Suprapubic skin (tissue), 3 donors: ENCODE results near the gene TEX14.

Source experiments
- EP300 ChIP-seq: sonication (generic); formaldehyde crosslinking; IDR thresholded peaks from one replicate; pipeline ENCODE4 v1.6.1; 2017; ENCODE audit warnings: antibody characterized with exemption
- POLR2A ChIP-seq, 2 donors: fragments of 450-650 bp; IDR thresholded peaks; one replicate each; pipeline ENCODE4 v1.6.1; 2017; ENCODE audit warnings: antibody characterized with exemption in 2 of 2, mild to moderate bottlenecking in 2 of 2, moderate library complexity in 2 of 2
- TF ChIP-seq, protein P1 (sequence below), 2 donors: fragments of 200-600 bp in 1 of 2; fragments of 450-650 bp in 1 of 2; sonication (generic) in 1 of 2; IDR thresholded peaks; one replicate each; pipeline ENCODE4 v1.5.1; 2016 to 2019; ENCODE audit warnings: antibody characterized with exemption in 2 of 2, mild to moderate bottlenecking in 1 of 2, moderate library complexity in 1 of 2

DNA sequence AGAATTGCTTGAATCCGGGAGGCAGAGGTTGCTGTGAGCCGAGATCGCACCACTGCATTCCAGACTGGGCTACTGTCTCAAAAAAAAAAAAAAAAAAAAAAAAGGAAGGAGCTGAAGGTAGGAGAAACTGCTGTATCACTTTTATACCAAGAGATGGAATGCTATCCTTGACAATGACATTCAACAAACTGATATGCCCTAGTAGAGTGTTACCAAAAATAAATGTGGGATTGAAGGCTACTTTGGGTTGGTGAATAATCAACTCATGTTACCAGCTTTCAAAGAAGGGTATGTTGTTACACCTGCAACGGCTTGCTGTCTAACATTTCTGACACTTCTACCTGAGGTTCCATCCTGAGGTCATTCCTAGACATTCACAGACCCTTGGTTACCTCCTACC is 84.9 kb downstream of the TEX14 start:
- TF ChIP-seq, protein P1, sequence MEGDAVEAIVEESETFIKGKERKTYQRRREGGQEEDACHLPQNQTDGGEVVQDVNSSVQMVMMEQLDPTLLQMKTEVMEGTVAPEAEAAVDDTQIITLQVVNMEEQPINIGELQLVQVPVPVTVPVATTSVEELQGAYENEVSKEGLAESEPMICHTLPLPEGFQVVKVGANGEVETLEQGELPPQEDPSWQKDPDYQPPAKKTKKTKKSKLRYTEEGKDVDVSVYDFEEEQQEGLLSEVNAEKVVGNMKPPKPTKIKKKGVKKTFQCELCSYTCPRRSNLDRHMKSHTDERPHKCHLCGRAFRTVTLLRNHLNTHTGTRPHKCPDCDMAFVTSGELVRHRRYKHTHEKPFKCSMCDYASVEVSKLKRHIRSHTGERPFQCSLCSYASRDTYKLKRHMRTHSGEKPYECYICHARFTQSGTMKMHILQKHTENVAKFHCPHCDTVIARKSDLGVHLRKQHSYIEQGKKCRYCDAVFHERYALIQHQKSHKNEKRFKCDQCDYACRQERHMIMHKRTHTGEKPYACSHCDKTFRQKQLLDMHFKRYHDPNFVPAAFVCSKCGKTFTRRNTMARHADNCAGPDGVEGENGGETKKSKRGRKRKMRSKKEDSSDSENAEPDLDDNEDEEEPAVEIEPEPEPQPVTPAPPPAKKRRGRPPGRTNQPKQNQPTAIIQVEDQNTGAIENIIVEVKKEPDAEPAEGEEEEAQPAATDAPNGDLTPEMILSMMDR (IDR thresholded peaks at IDR 0.05) = no peak
- TF ChIP-seq EP300 (no peak), POLR2A (IDR thresholded peaks at IDR 0.05) (no peak)
